Renal pelvis (tissue), 4 donors: ENCODE results near the gene RAI14. TPM values are rescaled to one million over a fixed set of nuclear protein-coding genes. Genes with fewer than 3 reads are reported as not detected.
"Not testable (repeated sequence)": the region's sequence is repeated elsewhere in the genome, so short reads cannot be mapped to it uniquely, and the experiment has no call there.

ENCODE experiments used
- DNase-seq: peaks from one replicate; pipeline ENCODE4 v3.0.0-alpha.2; 2013
- polyA plus RNA-seq, 3 donors: library from polyadenylated mRNA; unstranded; fragments of 120-200 nt; gene quantifications; one replicate each; pipeline ENCODE4 v1.2.1, GENCODE V29; 2013; ENCODE audit not compliant: insufficient read length in 3 of 3

Gene RAI14
- polyA plus RNA-seq, 3 donors: 87.9 to 88.9 (median 87.9) TPM

DNA sequence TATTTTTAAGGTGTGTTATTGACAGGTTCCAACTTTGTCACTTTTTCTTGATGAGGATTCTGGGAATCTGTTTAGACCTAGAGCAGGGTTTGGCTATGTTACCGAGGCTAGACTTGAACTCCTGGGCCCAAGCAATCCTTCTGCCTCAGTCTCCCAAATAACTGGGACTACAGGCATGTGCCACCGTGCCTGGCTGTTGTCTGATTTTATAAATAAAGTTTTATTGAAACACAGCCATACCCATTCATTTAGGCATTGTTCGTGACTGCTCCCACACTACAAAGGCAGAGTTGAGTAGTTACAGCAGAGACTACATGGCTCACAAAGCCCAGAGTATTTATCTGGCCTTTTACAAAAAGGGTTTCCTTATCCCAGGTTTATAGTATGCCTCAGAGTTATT, 102.4 kb downstream of the RAI14 start:
- no peak for DNase-seq

DNA sequence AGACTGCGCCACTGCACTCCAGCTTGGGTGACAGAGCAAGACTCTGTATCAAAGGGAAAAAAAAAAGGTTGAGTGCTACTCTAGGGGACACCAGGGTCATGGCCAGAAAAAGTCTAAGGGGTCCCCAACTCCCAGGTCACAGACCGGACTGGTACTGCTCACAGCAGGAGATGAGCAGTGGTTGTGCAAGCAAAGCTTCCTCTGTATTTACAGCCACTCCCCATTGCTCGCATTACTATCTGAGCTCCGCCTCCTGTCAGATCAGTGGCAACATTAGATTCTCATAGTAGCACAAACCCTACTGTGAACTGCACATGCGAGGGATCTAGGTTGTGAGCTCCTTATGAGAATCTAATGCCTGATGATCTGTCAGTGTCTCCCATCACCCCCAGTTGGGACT, 103.1 kb downstream of the RAI14 start:
- DNase-seq: not testable (repeated sequence)

DNA sequence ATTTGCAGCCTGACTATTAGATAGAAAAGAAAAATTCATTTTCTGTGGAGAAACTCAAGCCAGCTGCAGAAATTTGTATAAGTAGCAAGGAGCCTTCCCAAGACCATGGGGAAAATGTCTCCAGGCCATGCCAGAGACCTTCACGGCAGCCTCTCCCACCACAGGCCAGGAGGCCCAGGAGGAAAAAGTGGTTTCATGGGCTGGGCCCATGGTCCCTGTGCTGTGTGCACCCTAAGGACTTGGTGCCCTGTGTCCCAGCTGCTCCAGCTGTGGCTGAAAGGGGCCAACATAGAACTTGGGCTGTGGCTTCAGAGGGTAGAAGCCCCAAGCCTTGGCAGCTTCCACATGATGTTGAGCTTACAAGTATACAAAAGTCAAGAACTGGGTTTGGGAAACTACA, 109.5 kb downstream of the RAI14 start:
- DNase-seq: no peak

DNA sequence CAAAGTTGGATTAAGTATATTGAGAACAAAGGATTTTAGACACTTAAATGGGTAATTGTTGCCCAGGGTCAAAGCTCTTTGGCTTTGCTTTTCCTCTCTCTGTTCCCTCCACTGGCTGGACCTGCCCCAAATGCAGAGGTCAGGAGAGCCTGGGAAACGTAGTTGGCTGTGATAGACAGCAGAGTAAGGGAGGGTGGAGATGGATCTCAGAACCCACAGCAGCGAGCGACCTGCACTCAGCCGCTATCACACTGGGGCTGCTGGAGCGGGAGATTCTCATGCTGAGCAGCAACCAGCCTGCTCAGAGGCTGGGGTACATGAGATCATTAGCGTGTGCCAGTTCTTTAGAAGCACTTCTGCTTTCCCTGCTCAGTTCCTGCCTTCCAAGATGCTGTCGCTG, 111.1 kb downstream of the RAI14 start:
- DNase-seq: no peak

DNA sequence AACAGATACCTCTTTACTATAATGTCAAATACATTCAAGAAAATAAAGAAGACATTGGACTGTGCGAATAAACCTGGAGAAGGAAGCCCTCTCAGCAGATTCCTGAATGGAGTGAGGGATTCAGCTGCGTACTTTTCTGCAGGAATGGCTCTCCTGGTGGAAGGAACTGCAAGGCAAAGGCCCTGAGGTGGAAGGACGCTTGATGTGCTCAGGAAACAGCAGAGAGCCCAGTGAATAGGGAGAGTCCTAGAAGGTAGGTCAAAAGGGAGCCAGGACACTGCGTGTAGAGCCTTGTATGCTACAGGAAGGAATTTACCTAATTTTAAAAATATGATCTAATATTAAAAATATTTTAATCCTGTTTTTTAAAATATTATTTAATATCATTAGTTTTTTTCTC, 114.4 kb downstream of the RAI14 start:
- no peak for DNase-seq

DNA sequence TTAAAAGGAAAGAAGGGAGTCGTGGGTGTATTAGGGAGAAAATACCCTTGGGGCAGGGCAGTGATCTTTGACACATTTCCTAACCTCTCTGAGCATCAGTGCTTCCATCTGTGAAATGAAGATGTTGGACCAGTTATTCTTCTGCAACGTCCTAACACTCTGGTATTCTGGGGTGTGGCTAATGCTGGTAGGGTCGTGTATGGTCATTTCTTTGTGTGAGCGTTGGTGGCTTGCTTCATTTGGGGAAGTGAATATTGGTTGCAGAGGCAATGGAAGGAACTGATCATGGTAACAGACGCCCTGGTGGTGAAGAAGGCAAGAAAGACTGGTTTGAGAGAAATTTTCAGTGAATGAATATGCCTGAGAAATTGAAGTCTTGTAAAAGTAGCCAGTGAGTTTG, 114.9 kb downstream of the RAI14 start:
- no peak for DNase-seq

DNA sequence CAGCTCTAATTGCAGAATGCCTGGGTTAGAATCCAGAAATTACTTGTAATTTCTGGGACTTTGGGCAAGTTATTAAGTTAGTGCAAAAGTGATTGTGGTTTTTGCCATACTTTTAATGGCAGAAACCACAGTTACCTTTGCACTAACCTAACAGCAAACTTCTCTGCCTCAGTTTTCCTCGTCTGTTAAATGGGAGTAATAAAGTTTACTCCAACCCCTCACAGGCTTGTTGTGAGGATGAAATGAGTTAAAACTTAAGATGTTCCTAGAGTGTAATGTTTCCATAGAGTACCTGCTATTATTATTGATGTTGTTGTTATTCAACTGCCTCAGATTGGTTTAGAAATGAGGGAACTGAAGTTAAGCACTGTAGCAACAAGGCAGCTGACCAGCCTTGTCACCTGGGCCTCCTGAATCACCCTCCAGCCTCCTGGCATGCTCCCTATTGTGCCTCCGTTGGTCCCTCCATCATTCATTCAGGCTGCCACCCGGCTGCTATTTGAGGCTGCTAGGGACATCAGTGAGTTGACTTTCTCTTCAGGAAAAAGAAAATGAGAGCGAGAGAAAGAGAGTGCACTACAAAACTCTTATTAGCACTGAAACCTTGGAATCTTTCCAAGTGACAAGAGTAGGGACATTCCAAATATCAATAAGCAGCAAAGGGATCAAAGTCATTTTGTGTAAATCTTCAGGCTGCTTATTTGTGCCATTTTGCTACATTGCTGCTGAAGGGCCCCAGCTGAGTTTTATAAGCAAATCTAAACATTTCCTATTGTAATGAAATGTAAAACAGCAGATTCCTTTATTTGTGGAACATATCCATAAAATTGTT, 116.4 kb downstream of the RAI14 start:
- no peak for DNase-seq

DNA sequence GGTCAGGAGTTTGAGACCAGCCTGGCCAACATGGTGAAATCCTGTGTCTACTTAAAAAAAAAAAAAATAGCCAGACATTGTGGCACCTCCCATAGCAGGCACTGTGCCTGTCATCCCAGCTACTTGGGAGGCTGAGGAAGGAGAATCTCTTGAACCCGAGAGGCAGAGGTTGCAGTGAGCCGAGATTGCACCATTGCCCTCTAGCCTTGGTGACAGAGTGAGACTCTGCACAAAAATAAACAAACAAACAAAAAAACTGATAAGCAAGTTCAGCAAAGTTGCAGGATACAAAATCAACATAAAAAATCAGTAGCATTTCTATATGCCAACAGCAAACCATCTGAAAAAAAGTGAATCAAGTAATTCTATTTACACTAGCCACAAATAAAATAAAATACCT, 118.0 kb downstream of the RAI14 start:
- no peak for DNase-seq

DNA sequence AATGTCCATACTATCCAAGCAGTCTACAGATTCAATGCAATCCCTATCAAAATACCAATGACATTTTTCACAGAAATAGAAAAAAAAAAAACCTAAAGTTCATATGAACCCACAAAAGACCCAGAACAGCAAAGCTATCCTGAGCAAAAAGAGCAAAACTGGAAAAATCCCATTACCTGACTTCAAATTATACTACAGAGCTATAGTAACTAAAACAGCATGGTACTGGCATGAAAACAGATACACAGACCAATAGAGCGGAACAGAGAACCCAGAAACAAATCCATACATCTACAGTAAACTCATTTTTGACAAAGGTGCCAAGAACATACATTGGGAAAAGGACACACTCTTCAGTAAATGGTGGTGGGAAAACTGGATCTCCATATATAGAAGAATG, 118.5 kb downstream of the RAI14 start:
- not testable (repeated sequence) for DNase-seq

DNA sequence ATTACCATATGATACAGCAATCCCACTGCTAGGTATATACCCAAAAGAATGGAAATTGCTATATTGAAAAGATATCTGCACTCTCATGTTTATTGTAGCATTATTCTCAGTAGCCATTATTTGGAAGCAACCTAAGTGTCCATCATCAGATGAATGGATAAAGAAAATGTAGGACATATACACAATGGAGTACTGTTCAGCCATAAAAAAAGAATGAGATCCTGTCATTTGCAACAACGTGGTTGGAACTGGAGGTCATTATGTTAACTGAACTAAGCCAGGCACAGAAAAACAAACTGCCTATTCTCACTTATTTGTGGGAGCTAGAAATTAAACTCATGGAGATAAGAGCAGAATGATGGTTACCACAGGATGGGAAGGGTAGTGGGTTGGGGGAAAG, 119.8 kb downstream of the RAI14 start:
- no peak for DNase-seq

DNA sequence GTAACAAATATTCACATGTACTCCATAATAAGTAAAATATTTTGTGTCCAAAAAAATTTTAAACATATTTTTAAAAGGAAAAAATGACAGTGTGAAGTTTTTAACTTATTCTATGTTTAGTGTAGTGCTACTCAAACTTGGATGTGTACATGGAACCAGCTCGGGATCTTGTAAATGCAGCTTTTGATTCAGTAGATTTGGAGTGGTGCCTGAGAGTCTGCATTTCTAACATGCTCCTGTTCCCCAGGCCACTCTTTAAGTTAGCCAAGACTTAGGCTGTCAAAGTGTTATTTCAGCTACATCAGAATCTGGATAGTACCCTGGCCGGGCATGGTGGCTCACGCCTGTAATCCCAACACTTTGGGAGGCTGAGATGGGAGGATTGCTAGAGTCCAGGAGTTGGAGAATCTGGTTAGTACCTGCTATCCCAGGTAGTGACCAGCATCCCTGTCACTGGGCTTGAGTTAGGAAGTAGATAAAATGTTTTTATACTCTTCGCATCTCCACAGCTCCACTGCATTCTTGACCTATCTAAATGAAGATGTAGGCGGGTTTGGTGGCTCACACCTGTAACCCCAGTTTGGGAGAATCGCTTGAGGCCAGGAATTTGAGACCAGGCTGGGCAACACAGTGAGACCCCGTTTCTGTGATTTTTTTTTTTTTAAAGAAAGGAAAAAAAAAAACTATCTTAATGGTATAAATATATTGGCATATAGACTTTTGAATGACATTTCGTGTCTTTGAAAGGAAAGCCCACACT, 122.1 kb downstream of the RAI14 start:
- no peak for DNase-seq

DNA sequence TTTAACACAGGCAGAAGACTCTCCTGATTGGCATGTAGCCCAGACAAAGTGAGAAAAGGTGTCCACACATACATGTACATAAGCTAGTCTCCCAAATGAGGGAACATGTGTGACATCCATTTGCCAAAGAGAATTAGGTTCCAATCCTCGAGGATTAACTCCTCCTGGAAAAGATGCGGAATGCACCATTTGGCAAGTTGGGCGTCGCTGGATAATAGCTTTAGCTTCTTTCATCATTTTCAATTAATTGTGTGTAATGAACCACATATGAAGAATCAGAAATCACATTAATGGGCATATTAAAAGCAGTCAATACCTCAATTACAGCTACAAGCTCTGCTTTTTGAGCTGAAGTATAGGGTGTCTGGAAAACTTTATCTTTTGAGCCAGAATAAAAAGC, 127.8 kb downstream of the RAI14 start:
- DNase-seq: not testable (repeated sequence)

DNA sequence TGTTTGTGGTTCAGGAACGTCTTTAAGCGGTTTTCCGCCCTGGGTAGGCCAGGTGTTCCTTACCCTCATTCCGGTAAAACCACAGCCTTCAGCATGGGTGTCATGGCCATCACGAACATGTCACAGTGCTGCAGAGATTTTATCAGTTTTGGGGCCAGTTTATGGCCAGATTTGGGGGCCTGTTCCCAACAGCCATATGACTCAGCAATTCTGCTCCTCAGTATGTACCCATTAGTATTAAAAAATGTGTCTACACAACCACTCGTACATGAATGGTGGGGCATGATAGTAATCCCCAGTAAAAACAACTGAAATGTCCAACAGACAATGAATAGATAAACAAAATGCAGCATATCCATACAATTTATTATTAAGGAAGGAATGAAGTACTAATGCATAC, 130.9 kb downstream of the RAI14 start:
- no peak for DNase-seq

DNA sequence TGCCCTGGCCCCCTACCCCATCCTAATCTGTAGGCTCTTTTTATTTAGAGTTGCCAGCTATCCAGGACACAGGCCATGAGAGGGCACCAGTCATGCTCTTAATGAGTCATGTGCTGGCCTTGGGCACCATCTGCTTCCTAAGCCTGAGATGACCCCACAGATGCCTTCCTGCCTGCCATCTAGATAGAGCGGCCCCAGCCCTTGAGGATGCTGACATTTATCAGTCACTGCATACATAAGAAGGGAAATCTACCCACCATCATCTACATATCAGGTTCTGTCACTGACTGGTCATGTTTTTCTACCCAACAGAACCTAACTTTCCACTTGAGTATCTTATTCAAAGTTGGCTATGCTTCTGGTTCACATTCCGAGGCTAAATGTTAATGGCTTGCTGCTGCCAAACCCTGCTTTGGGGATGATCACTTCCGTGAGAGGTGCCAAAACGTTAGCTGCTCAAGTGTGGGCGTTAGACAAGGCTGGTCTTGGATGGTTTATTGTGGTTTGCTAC, 132.9 kb downstream of the RAI14 start:
- DNase-seq: no peak

DNA sequence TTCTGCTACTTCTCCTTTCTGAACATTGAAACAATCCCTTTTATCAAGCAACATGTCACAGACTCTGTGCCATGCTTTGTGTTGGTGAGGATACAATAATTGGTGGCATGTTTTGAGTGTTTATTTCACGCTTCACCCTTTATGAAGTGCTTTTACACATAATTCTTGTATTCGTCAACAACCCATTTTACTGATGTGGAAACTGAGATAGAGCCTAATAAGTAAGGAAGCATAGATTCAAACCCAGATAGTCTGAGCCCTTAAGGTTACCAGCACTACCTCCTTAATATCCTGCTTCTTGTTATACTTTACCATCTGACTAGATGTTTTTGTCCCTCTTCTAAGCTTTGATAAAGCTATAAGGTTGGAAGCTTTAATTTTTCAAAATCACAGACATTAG, 133.5 kb downstream of the RAI14 start:
- no peak for DNase-seq

DNA sequence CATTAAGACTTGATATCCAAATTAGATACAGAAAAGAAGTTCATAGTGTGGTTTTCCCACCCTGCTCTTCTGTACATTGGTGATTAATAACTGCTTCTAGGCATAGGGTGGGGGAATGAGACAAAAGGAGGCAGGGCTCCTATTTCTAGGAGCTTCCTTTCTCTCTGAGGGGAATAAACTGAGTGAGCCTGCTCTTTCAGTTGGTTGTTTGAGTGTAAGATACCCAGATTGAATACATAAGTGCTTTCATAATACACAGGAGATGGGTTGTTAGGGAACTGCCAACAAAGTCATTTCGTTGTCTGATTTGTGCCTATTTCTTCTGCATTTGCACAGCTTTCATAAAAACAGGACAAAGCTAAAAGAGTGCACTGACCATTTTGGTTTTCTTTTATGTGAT, 133.9 kb downstream of the RAI14 start:
- DNase-seq: no peak

DNA sequence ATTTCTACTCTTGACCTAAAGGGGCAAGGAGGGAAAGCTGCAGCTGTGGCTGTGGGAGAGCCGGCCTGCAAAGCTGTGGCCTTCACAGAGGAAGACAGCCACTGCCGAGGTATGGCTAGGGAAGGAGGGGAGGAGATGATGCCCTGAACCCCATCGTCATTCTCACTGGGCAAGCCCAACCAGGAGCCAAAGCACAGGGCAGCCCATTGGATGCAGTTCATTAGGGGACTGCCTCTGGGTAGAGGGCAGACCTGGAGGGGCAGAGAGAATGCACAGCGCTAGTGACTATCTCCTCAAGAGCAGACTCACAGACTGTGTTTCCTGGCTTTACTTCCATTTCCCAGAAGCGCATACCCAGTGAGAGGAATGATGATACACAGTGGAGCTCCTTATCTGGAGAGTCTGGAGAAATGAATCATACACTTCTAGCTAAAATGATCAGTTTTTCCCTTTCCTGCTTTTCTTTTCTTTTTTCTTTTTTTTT, 135.7 kb downstream of the RAI14 start:
- no peak for DNase-seq

DNA sequence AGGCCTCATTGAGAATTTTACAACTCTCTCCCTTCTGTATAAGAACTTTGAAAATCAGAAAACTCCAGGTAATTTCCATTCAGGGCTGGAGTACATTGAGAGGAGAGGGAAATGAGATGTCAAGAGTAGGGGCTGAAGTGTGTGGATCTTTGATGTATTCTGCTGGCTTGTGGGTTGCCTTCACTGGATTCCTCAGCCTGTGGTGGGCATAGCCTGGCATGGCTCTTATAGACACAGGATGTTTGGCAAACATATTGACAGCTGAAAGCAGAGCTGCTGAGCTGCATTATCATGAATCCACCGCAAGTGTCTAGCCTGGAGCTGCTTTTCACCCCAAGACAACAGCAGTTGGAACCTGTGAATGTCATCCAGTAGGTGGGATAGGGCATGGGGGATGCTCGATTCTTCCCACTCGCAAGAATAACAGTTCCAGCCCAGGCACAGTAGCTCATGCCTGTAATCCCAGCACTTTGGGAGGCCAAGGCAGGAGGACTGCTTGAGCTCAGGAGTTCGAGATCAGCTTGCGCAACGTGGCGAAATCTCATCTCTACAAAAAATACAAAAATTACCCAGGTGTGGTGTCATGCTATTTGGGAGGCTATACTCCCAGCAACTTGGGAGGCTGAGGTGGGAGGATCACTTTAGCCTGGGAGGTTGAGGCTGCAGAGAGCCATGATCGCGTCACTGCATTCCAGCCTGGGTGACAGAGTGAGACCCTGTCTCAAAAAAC, 146.9 kb downstream of the RAI14 start:
- no peak for DNase-seq

DNA sequence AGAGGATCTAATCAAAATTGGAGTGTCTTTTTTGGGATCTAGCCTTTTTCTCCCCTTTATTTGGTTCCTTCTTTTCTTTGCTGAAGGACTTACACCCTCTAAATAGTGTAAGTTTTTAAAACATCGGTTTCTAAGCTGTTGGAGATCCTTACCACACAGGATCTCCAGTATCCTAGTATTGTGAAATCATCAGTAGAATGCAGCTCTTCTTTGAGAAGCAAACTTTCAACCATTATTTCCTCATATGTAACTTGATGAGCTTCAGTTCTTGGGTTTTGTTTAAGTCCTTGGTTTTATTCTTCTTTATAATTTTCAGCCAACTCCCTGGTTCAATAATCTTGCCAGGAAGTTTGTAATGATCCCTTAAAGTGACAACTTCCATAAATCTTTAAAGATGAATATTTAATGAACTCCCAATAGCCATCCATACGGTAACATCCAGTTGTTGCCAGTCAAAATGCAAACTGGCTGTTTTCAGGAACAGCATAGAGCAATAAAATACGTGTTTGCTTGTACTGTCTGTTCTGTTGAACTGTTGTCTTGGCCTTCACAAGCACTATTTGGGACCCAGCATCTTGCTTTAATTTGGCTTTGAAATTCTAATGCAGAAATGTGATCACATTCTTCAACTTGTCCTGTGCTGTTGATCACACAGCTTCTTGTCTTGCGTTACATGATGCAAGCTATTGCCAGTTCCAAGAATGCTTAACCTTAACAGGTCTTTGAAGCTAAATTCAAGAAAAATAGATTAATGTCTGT, 148.0 kb downstream of the RAI14 start:
- DNase-seq: no peak

DNA sequence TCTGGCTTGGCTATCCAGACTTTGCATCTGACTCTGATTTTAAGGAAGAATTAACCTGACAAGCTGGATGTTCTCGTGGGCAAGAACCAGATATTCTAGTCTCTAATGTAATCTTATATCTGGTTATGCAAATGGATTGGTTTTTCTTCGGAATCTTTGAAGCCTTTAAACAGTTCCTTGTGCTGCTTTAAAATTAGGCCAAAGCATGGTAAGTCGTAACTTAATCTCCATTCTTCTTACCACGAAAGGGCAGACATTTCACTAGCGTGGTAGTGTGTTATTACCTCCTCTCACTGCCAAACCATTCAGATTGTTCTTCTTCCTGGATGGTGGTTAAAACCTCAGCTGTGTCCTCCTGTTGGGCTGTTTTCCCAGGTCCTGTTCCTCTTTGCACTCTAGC, 148.8 kb downstream of the RAI14 start:
- DNase-seq: no peak

DNA sequence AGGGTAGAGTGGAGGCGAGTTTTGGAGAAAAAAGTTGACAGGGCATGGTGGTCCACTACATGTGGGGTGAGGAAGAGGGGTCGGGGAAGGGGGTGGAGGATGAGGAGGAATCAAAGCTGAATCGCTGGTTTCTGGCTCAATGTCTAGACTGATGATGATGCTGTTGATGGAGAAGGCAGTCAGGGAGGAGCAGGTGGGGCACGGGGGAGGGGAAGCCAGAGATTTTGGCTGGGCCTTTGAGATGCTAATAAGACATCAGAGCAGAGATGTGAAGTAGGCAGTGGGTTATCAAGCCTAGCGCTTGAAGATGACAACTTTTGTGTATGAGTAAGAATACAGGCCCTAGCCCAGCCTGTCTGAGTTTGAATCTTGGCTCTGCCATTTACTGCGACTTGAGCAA, 150.4 kb downstream of the RAI14 start:
- DNase-seq: no peak

DNA sequence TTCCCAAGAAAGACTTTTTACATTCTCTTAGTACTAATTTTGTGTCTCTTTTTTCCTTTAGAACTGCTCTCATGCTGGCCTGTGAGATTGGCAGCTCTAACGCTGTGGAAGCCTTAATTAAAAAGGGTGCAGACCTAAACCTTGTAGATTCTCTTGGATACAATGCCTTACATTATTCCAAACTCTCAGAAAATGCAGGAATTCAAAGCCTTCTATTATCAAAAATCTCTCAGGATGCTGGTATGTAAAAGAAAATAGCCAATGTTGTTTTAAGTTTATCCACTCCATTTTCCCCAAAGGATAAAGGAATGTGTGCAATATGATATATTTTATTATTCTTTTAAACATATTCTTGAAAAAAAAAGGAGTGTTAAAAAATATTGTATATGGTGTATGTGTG, 155.6 kb downstream of the RAI14 start:
- no peak for DNase-seq
